GM19397 (cell line): Measurements from ENCODE around the gene FBXO41.

Experiments used
- ATAC-seq: cut with Tn5 transposase; IDR thresholded peaks from one replicate; pipeline ENCODE4 v1.9.1; 2021; ENCODE audit warnings: mild to moderate bottlenecking, moderate library complexity; ENCODE audit not compliant: unreplicated experiment

FBXO41 gene

GRCh38 chr2:73215254-73215653, 69.0 kb downstream of the FBXO41 start:
- no peak for ATAC-seq

- ATAC-seq = peak; percentile 90
Measured at GRCh38 chr2:73214120-73215035, 69.9 kb downstream of the FBXO41 start, which contains the start of gene SMYD5. SMYD5 (plus strand) TSS chr2:73214245; CDS start chr2:73214267, 22 bp downstream.

GRCh38 chr2:73212448-73213176, 71.7 kb downstream of the FBXO41 start:
- peak; percentile 53 for ATAC-seq

- no peak for ATAC-seq
Measured at GRCh38 chr2:73212098-73212447, 72.2 kb downstream of the FBXO41 start.

- no peak for ATAC-seq
Measured at GRCh38 chr2:73210696-73211095, 73.6 kb downstream of the FBXO41 start.

GRCh38 chr2:73210019-73210418, 74.3 kb downstream of the FBXO41 start:
- no peak for ATAC-seq

GRCh38 chr2:73208258-73208657, 76.0 kb downstream of the FBXO41 start:
- no peak for ATAC-seq

GRCh38 chr2:73205611-73206010, 78.7 kb downstream of the FBXO41 start:
- ATAC-seq = no peak
